GM19099 (cell line): ENCODE measurements around the gene SZT2.

Source experiments
- POLR2A ChIP-seq: IDR thresholded peaks from 3 replicates; pipeline ENCODE4 v1.6.1; 2011; ENCODE audit warnings: low read depth; ENCODE audit not compliant: insufficient read length; ENCODE audit errors: extremely low read depth

The SZT2 gene

DNA sequence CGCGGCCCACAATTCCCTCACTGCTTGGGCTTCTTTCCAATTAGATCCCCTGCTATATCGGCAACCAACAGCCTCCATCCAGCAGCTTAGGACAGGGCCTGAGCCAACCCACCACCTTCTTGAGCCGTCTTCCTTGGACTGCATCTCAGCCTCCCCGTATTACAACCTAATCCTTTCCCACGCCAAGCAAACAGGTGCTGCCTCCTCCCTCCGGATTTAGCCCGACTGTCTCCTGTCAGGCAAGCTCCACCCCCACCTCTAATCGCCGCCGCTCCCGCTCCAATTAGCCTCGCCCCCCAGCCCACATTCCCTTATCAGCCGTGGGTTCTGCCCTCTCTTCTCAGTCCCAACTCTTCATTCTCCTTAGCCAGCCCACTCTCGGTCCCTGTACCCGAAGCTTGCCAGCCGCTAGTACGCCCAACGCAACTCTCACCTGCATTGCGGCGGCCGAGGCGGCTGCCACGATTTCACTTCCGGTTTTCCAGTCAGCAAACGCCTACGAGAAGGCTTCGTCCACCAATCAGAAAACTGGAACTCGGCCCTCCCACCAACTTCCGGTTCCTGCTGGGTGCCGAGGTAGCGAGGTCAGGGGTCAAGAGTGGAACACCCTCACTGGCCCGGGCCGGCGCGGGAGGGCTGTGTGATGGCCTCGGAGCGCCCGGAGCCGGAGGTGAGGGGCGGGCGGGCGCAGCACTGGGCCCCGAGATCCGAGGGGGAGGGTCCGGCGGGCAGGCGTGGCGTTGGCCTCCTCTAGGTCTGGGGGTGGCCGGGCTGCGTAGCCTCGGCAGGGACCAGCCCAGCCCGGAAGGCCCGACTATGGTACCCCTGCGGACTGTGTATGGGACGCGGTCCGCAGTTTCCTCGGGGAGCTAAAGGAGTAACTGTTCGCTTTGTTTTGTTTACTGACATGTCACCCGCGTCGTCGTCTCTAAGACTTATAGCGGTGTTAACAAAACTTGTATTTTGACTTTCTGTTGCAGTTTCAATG is at the start of gene SZT2, which contains the start of gene MED8:
TSS of gene SZT2 (plus strand) at position 574 of the 988 bp plus-strand sequence. CDS start at position 644, 70 bp downstream.
TSS of gene MED8 (minus strand) at position 475 of the 988 bp plus-strand sequence. CDS start at position 439, 36 bp downstream.
- TF ChIP-seq POLR2A: peak; percentile 90

GRCh38 chr1:43340559-43340958 is 49.1 kb upstream of the SZT2 start:
- no peak for TF ChIP-seq POLR2A

DNA sequence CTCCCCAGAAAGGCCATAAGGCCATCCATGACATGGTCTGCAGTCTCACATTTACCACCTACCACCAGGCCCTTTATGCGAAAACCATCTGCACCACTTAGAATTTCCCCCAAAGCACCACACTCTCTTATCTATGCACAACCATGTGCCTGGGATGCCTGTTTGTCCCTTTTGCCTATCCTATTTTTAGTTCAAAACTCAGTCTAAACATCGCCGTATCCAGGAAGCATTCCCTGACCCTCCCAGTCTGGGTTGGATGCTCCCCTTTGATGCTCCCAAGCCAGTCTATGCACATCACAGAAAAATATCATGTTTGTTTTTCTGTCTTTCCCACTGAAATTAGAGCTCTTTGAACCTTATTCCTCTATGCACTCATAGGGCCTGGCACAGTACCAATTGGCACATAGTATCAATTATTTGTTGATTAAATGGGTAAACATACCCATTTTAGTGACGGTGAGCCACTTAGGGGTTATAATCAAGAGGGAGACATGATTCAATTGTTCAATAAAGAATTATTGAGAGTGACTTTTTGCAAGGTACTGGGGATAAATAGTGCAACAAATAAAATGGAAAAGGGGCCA is 45.3 kb upstream of the SZT2 start:
- TF ChIP-seq POLR2A: no peak

DNA sequence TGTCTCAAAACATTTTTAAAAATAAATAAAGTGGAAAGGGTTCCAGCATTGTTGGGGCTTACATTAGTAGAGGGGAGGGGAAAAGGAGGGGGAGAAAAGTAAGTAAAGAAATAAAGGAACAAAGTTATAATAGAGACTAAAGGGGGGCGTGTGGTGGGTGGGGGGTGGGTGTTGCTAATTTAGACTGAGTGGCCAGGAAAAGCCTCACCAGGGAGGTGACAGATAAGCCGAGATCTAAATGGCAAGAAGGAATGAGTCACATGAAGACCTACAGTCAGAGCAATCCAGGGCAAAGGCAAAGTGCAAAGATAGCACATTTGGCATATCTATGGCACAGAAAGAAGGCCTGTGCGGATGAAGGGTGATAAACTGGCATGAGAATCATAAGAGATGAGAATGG is 44.6 kb upstream of the SZT2 start:
- no peak for TF ChIP-seq POLR2A

- no peak for TF ChIP-seq POLR2A
These were observed 43.1 kb upstream of the SZT2 start for GRCh38 chr1:43346636-43347035.

DNA sequence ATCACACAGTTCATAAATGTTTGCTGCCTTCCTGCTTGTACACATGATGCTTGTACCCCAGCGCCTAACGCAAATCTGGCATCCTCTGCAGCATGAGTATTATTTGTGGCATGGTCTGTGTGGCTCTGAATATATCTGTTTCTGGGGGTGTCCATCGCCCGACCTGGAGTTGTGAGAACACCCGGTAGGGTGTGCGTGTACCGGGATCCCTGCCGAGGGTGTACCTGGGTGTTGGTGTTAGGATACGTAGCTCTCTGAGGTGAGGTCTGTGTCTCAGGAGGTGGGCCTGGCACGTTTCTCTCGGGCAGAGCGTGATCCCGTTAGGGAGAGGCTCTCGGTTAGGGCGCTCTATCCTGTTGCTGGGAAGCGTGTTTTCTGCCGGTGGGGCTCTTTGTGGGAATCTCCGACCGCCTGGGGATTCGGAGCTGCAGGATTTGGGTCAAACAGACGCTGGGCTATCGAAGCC is 41.3 kb upstream of the SZT2 start:
- TF ChIP-seq POLR2A: no peak

DNA sequence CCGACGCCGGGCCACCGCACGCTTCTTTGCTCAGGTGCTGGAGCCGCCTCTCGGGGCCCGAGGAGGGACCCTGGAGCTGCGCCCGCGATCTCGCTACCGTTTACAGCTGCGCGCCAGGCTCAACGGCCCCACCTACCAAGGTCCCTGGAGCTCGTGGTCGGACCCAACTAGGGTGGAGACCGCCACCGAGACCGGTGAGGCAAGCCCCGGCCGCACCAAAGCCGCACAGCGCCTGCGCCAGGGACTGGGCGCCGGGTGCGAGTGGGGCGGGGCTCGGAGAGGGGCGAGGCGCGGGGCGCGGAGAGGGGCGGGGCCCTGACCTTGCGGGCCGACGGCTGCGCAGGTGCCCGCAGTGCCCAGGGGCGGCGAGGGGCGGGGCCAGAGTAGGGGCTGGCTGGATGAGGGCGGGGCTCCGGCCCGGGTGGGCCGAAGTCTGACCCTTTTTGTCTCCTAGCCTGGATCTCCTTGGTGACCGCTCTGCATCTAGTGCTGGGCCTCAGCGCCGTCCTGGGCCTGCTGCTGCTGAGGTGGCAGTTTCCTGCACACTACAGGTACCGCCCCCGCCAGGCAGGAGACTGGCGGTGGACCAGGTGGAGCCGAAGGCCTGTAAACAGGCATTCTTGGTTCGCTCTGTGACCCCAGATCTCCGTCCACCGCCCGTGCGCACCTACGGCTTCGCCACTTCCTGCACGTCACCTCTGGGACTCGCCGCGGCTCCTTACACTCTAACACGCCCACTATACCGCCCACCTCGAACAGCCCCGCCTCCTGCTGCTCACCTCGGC is 40.7 kb upstream of the SZT2 start:
- TF ChIP-seq POLR2A: no peak

- no peak for TF ChIP-seq POLR2A
These were observed 39.9 kb upstream of the SZT2 start for GRCh38 chr1:43349594-43350306.

DNA sequence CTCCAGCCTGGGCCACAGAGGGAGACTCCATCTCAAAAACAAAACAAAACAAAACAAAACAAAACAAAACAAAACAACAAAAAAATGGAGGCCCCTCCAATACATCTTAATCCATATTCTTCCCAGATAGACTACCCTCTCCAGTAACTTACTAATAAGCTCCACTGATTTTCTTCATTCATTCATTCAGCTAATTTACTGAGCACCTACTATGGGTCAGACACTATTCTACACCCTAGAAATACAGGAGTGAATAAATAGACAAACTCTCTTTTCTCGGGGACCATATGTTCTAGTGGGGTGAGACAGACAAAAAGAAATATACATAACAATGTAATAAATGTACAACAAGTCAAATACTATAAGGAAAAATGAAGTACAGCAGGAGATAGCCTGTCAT is 38.7 kb upstream of the SZT2 start:
- TF ChIP-seq POLR2A: no peak

GRCh38 chr1:43351421-43352350 is 38.0 kb upstream of the SZT2 start:
- TF ChIP-seq POLR2A: no peak

- no peak for TF ChIP-seq POLR2A
These were observed 37.4 kb upstream of the SZT2 start for GRCh38 chr1:43352351-43352705.

DNA sequence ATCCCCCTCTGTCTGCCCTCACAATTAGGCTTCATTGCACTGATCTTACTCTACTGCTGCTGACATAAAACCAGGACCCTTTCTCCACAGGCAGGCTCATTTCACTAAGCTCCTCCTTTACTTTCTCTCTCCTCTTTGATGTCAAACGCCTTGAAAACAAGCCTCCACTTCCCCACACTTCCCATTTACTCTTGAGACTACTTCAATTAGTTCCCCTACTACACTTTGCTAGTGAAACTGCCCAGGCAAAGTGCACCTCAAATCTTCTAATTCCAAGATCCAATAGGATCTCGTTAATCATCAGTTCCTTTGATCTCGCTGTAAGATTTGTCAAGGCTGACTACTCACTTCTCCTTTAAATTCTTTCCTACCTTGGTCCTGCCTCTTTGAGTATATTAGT is 36.8 kb upstream of the SZT2 start:
- TF ChIP-seq POLR2A: no peak

DNA sequence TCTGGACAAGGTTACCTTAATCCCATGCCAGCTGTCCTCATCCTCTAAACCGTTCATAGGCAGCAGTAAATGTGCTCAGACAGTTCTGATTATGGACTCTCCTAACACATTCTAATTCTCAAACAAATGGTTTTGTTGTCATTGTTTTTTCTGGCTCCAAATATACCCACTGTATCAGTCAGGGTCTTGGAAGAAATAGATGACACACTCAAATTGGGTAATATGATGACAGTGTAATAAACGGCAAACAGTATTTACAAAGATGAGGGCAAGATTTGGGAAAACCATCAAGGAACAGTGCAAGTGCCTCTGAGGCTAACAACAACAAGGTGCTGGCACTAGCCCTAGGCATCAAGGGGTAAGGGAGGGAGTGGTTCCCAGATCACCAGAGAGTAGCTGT is 35.2 kb upstream of the SZT2 start:
- no peak for TF ChIP-seq POLR2A

DNA sequence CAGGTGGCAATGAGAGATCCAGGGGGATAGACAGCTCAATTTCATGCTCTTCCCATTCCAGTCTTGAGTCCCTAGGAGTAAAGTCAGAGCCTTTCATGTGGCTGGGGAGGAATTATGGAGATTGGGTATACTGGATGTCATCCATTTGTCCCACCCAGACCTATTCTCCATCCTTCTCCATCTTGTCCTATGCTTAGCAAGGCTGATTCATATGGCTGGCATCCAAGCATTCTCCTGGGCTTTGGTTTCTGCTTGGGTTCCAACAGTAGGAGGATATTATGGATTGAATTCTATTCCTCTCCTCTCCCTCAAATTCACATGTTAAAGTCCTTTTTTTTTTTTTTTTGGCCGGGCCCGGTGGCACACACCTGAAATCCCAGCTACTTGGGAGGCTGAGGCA is 34.8 kb upstream of the SZT2 start:
- no peak for TF ChIP-seq POLR2A

DNA sequence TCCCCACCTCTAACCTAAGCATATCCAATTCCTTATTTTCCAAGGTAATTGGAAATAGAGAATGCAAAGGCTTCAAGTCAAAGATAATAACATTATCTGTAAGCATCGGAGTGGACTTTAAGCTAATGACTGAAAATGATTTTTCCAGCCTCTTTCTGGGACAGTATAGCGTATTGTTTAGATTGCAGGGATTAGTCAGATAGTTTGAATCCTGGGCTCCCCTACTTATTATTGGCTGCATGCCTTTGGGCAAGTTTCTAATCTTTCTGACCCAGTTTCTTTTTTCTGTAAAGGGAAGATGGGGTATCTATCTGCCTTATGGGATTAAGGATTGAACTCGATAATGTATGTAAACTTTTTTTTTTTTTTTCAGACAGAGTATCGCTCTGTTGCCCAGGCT is 32.4 kb upstream of the SZT2 start:
- TF ChIP-seq POLR2A: no peak
